Epidermal melanocyte (primary cell): ENCODE measurements around the gene CACNA1G.

ENCODE experiments used
- DNase-seq: peaks from one replicate; pipeline ENCODE4 v3.0.0; 2011; ENCODE audit warnings: low spot score; ENCODE audit not compliant: insufficient read length

CACNA1G gene

GRCh38 chr17:50609380-50610074, 49.0 kb downstream of the CACNA1G start:
- DNase-seq: no peak

GRCh38 chr17:50611634-50612033, 51.1 kb downstream of the CACNA1G start:
- DNase-seq: no peak

GRCh38 chr17:50612281-50612680, 51.8 kb downstream of the CACNA1G start:
- no peak for DNase-seq

GRCh38 chr17:50613007-50613992, 52.8 kb downstream of the CACNA1G start:
- DNase-seq: no peak

GRCh38 chr17:50614471-50615051, 54.0 kb downstream of the CACNA1G start:
- no peak for DNase-seq

- no peak for DNase-seq
These were observed 55.3 kb downstream of the CACNA1G start for GRCh38 chr17:50615828-50616227.

GRCh38 chr17:50618300-50618699, 57.8 kb downstream of the CACNA1G start:
- no peak for DNase-seq

GRCh38 chr17:50618941-50619340, 58.4 kb downstream of the CACNA1G start:
- no peak for DNase-seq

GRCh38 chr17:50619489-50619888, 59.0 kb downstream of the CACNA1G start:
- no peak for DNase-seq

GRCh38 chr17:50620237-50620636, 59.7 kb downstream of the CACNA1G start:
- DNase-seq: no peak

GRCh38 chr17:50620858-50621257, 60.3 kb downstream of the CACNA1G start:
- DNase-seq: no peak

GRCh38 chr17:50621574-50622031, 61.1 kb downstream of the CACNA1G start:
- DNase-seq: no peak

- DNase-seq: no peak
These were observed 63.9 kb downstream of the CACNA1G start for GRCh38 chr17:50624321-50624934.

- no peak for DNase-seq
These were observed 64.7 kb downstream of the CACNA1G start for GRCh38 chr17:50625032-50625871.

- peak; percentile 60 for DNase-seq
These were observed 65.6 kb downstream of the CACNA1G start for GRCh38 chr17:50626037-50626574.

- no peak for DNase-seq
These were observed 66.7 kb downstream of the CACNA1G start for GRCh38 chr17:50627036-50627781.

GRCh38 chr17:50627782-50628601, 67.5 kb downstream of the CACNA1G start:
- DNase-seq: no peak

- no peak for DNase-seq
These were observed 69.4 kb downstream of the CACNA1G start for GRCh38 chr17:50629902-50630301.
